GM12892 (cell line): ENCODE data around the gene DENND6B.

ENCODE experiments used
- POLR2A ChIP-seq: IDR thresholded peaks from 2 replicates; pipeline ENCODE4 v1.6.1; 2011; ENCODE audit warnings: low read depth, low read length, control low read depth
- TAF1 ChIP-seq: IDR thresholded peaks from 2 replicates; pipeline ENCODE4 v1.6.1; 2011; ENCODE audit warnings: low read depth, mild to moderate bottlenecking, control low read depth, low read length, borderline replicate concordance

DNA sequence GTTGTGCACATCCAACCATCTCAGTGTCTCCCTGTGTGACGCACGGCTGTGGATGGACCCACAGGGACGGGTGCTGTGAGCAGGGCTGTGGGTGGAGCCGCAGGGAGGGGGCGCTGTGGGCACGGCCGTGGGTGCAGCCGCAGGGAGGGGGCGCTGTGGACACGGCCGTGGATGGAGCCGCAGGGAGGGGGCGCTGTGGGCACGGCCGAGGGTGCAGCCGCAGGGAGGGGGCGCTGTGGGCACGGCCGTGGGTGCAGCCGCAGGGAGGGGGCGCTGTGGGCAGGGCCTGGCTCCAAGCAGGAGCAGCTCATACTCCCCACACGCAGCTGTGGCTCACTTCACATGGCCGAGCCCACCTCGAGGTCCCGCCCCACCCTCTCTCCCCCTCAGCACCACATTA lies 50.7 kb downstream of the DENND6B start:
- TF ChIP-seq POLR2A (no peak), TAF1 (no peak)
